Suprapubic skin (tissue), 3 donors: ENCODE results near the gene BST2.

Experiments
- CTCF ChIP-seq, 2 donors: fragments of 200-600 bp in 1 of 2; fragments of 450-650 bp in 1 of 2; sonication (generic) in 1 of 2; IDR thresholded peaks; one replicate each; pipeline ENCODE4 v1.5.1; 2016 to 2019; ENCODE audit warnings: antibody characterized with exemption in 2 of 2, mild to moderate bottlenecking in 1 of 2, moderate library complexity in 1 of 2
- POLR2A ChIP-seq, 2 donors: fragments of 450-650 bp; IDR thresholded peaks; one replicate each; pipeline ENCODE4 v1.6.1; 2017; ENCODE audit warnings: antibody characterized with exemption in 2 of 2, mild to moderate bottlenecking in 2 of 2, moderate library complexity in 2 of 2

GRCh38 chr19:17424743-17425365, 19.4 kb upstream of the BST2 start:
- TF ChIP-seq CTCF (IDR thresholded peaks at IDR 0.05) (peak in 1 of 2 donors; percentile 22), POLR2A (IDR thresholded peaks at IDR 0.05) (no peak)
